ENCODE measurements around the gene SYVN1. TPM values are rescaled to one million over a fixed set of nuclear protein-coding genes. Genes with fewer than 3 reads are reported as not detected.

The SYVN1 gene
- total RNA-seq, 1 donor from 2014 or later, result 39.0 TPM

- DNase-seq, result no peak
- H3K4me1 Mint-ChIP-seq, result peaks cover 5% of the 10 kb centered on the region
- H3K4me3 Mint-ChIP-seq, result no peak overlapping the region
- intact Hi-C loops (cut with micrococcal nuclease), result no loop called here
- no peaks in the 10 kb centered on the region for H3K9me3 Mint-ChIP-seq
- H3K36me3 Mint-ChIP-seq (ENCODE audit: low read depth), result peaks cover 21% of the 10 kb centered on the region
- H3K27me3 Mint-ChIP-seq, result no peaks in the 10 kb centered on the region
- H3K27ac Mint-ChIP-seq, result no peak overlapping the region
These were observed 43.7 kb downstream of the SYVN1 start for GRCh38 chr11:65090628-65091027.

GRCh38 chr11:65089621-65090020 is 44.7 kb downstream of the SYVN1 start:
- no peak overlapping the region for H3K27ac Mint-ChIP-seq
- peaks cover 25% of the 10 kb centered on the region for H3K36me3 Mint-ChIP-seq (ENCODE audit: low read depth)
- peaks cover 13% of the 10 kb centered on the region for H3K4me1 Mint-ChIP-seq

GRCh38 chr11:65087827-65088226 is 46.5 kb downstream of the SYVN1 start:
- Mint-ChIP-seq H3K4me3 (no peak overlapping the region), H3K4me1 (peaks cover 27% of the 10 kb centered on the region), H3K27me3 (peaks cover 2% of the 10 kb centered on the region), H3K36me3 (ENCODE audit: low read depth) (peaks cover 39% of the 10 kb centered on the region), H3K27ac (no peak overlapping the region), H3K9me3 (no peaks in the 10 kb centered on the region)
- intact Hi-C loops (cut with micrococcal nuclease), result no loop called here
- no peak for DNase-seq

More at GRCh38 chr11:65089621-65090020, 44.7 kb downstream of the SYVN1 start:
- no peaks in the 10 kb centered on the region for H3K27me3 Mint-ChIP-seq
- intact Hi-C loops (cut with micrococcal nuclease), result no loop called here
- no peaks in the 10 kb centered on the region for H3K9me3 Mint-ChIP-seq
- H3K4me3 Mint-ChIP-seq, result no peak overlapping the region
- DNase-seq, result no peak

GRCh38 chr11:65087216-65087615 is 47.1 kb downstream of the SYVN1 start:
- H3K27me3 Mint-ChIP-seq, result peaks cover 2% of the 10 kb centered on the region
- H3K4me3 Mint-ChIP-seq, result no peak overlapping the region
- H3K9me3 Mint-ChIP-seq, result no peaks in the 10 kb centered on the region
- no peak overlapping the region for H3K27ac Mint-ChIP-seq
- intact Hi-C loops (cut with micrococcal nuclease), result no loop called here
- H3K36me3 Mint-ChIP-seq (ENCODE audit: low read depth), result peaks cover 43% of the 10 kb centered on the region
- no peak for DNase-seq
- peaks cover 32% of the 10 kb centered on the region for H3K4me1 Mint-ChIP-seq

GRCh38 chr11:65086809-65087208 is 47.5 kb downstream of the SYVN1 start:
- Mint-ChIP-seq H3K27me3 (peaks cover 2% of the 10 kb centered on the region), H3K9me3 (no peaks in the 10 kb centered on the region), H3K27ac (no peak overlapping the region), H3K36me3 (ENCODE audit: low read depth) (peaks cover 47% of the 10 kb centered on the region), H3K4me1 (peaks cover 35% of the 10 kb centered on the region), H3K4me3 (no peak overlapping the region)
- no peak for DNase-seq
- intact Hi-C loops (cut with micrococcal nuclease), result no loop called here

DNA sequence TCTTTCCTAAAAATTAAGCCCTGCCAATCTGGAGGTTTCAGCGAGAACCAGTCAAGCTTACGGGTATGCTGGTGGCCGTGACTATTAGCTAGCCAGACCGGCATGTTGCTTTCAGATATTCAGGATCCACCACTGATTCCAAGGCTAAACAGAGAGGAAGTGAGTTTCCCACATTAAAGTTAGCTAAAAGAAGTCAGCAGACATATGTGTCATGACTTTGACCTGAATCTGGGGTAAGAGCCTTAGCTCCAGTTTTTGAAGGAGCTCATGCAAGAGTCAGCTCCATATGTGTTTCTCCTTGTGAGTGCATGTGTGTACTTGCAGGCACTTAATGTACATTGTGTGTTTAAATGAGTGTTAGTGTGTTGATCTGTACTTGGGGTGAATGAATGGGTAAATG is 48.9 kb downstream of the SYVN1 start:
- Mint-ChIP-seq H3K4me1 (peaks cover 44% of the 10 kb centered on the region), H3K36me3 (ENCODE audit: low read depth) (peaks cover 57% of the 10 kb centered on the region), H3K4me3 (peak overlapping the region; percentile 99), H3K27me3 (peaks cover 2% of the 10 kb centered on the region), H3K9me3 (no peaks in the 10 kb centered on the region), H3K27ac (peak overlapping the region; percentile 99)
- intact Hi-C loops (cut with micrococcal nuclease), result no loop called here
- DNase-seq, result no peak

GRCh38 chr11:65084598-65085375 is 49.5 kb downstream of the SYVN1 start:
- no peaks in the 10 kb centered on the region for H3K9me3 Mint-ChIP-seq
- DNase-seq, result peak; percentile 66
- intact Hi-C loops (cut with micrococcal nuclease), result loop anchor here (1.0 kb wide), 6 partner anchors 12 to 70 kb away; partner anchors contain the start of genes ARL2, FAU, MRPL49 and SNX15
- peak overlapping the region; percentile 99 for H3K27ac Mint-ChIP-seq
- peaks cover 2% of the 10 kb centered on the region for H3K27me3 Mint-ChIP-seq
- H3K4me1 Mint-ChIP-seq, result peaks cover 46% of the 10 kb centered on the region
- peaks cover 62% of the 10 kb centered on the region for H3K36me3 Mint-ChIP-seq (ENCODE audit: low read depth)
- H3K4me3 Mint-ChIP-seq, result peak overlapping the region; percentile 99

- peak within 1 kb of the TSS; percentile 99 for H3K27ac Mint-ChIP-seq
- intact Hi-C loops (cut with micrococcal nuclease), result loop anchor here (1.0 kb wide), 6 partner anchors 12 to 70 kb away; partner anchors contain the start of genes ARL2, FAU, MRPL49 and SNX15
- H3K4me3 Mint-ChIP-seq, result peak within 1 kb of the TSS; percentile 99
- DNase-seq, result peak; percentile 100
- peaks cover 2% of the 10 kb centered on the region for H3K27me3 Mint-ChIP-seq
- H3K36me3 Mint-ChIP-seq (ENCODE audit: low read depth), result peaks cover 62% of the 10 kb centered on the region
- no peaks in the 10 kb centered on the region for H3K9me3 Mint-ChIP-seq
- H3K4me1 Mint-ChIP-seq, result peaks cover 46% of the 10 kb centered on the region
These were observed 50.3 kb downstream of the SYVN1 start, which contains the start of the genes CDCA5 and ZFPL1 for GRCh38 chr11:65083834-65084597. Gene CDCA5, minus strand, starts transcription at chr11:65084040. Its CDS starts 62 bp downstream, at chr11:65083978. Gene ZFPL1, plus strand, starts transcription at chr11:65084222. Its CDS starts 477 bp downstream, at chr11:65084699.

DNA sequence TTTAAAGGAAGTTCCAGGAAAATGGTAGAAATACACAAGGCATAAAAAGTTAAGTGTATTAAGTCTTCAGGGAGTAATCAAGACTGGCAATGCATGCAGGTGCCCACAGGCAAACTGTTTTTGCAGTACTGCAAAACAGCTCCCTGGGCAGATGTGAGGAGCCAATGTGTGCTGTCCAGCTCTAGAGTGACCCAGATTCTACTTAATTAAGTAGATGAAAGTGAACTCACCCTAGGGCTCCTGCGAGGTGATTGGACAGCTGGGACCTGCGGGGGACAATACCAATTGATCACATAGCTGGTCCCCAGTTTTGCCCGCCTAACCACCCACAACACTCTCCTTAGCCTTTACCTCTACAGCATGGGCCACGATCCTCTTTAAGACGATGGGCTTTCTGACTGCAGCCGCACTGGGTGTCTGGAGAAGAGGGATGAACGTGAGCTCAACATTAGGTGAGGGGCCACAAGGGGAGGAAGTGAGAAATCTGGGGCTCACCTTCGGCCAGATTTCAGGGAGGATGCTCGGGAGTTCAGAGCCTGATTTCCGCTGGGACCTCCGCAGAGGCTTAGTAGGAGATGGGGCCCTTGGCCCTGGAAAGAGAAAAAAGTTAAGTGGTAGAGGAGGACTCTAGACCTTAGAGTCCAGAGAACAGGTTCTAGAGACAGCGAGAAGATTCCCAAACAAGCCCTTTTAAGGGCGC is 51.0 kb downstream of the SYVN1 start:
- Mint-ChIP-seq H3K27me3 (peaks cover 2% of the 10 kb centered on the region), H3K4me3 (peak overlapping the region; percentile 99), H3K9me3 (no peaks in the 10 kb centered on the region), H3K27ac (peak overlapping the region; percentile 99), H3K36me3 (ENCODE audit: low read depth) (peaks cover 60% of the 10 kb centered on the region), H3K4me1 (peaks cover 52% of the 10 kb centered on the region)
- intact Hi-C loops (cut with micrococcal nuclease), result no loop called here
- no peak for DNase-seq

GRCh38 chr11:65078786-65079342 is 55.5 kb downstream of the SYVN1 start:
- Mint-ChIP-seq H3K27ac (peak overlapping the region; percentile 65), H3K36me3 (ENCODE audit: low read depth) (peaks cover 57% of the 10 kb centered on the region), H3K4me1 (peaks cover 43% of the 10 kb centered on the region), H3K27me3 (peaks cover under 1% of the 10 kb centered on the region), H3K9me3 (no peaks in the 10 kb centered on the region), H3K4me3 (no peak overlapping the region)
- no peak for DNase-seq
- intact Hi-C loops (cut with micrococcal nuclease), result no loop called here

DNA sequence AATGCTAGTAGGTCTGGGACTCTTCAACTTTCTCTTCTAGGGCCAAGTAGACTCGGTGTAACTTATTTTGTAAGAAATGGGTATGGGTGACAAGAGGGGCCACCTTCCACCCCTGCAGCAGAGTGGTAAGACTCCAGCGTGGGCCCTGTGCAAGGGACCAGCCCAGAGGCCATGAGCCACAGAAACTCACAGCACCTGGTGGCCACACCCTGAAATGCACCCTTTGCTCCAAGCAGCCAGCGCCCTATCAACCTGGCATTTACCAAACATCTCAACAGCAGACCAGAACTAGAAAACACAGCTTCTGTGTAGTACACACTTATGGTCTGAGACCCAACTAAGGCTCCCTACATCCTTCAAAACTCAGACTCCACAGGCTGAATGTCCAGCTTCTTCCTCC is 56.2 kb downstream of the SYVN1 start:
- peak; percentile 92 for DNase-seq
- Mint-ChIP-seq H3K27ac (peak overlapping the region; percentile 65), H3K4me3 (no peak overlapping the region), H3K4me1 (peaks cover 37% of the 10 kb centered on the region), H3K36me3 (ENCODE audit: low read depth) (peaks cover 52% of the 10 kb centered on the region), H3K27me3 (no peaks in the 10 kb centered on the region), H3K9me3 (no peaks in the 10 kb centered on the region)
- intact Hi-C loops (cut with micrococcal nuclease), result no loop called here

DNA sequence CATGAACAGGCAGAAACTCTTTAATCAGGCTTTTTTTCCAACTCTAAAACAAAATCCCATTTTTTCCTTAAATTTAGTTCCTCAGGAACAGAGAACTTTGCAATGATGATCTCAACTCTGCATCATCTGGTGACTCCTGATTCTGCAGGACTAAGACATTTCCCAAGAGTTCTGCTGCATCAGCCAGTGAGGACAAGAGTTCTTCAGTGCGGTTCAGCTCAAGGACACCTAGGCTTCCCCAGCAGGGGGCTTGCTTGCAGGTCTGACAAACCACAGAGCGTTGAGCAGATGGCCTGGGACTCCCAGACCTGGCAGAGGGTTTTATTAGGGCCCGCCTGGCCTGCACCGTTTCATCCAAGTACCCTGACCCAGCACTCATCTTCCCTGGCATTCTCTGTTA is 56.9 kb downstream of the SYVN1 start:
- Mint-ChIP-seq H3K36me3 (ENCODE audit: low read depth) (peaks cover 46% of the 10 kb centered on the region), H3K27ac (no peak overlapping the region), H3K4me3 (no peak overlapping the region), H3K9me3 (no peaks in the 10 kb centered on the region), H3K27me3 (no peaks in the 10 kb centered on the region), H3K4me1 (peaks cover 31% of the 10 kb centered on the region)
- intact Hi-C loops (cut with micrococcal nuclease), result no loop called here
- no peak for DNase-seq

Data from activated CD4-positive, alpha-beta T cell treated with anti-CD3 and anti-CD28 coated beads, Interleukin-2, amount 10 ng/mL, durations not matched to agents 24 days and 14 days (primary cell).